GM18499 (cell line): Measurements from ENCODE around the gene MATN4.

Source experiments
- ATAC-seq: cut with Tn5 transposase; IDR thresholded peaks from one replicate; pipeline ENCODE4 v1.9.1; 2021; ENCODE audit warnings: moderate number of reproducible peaks; ENCODE audit not compliant: insufficient read depth, unreplicated experiment

The MATN4 gene

DNA sequence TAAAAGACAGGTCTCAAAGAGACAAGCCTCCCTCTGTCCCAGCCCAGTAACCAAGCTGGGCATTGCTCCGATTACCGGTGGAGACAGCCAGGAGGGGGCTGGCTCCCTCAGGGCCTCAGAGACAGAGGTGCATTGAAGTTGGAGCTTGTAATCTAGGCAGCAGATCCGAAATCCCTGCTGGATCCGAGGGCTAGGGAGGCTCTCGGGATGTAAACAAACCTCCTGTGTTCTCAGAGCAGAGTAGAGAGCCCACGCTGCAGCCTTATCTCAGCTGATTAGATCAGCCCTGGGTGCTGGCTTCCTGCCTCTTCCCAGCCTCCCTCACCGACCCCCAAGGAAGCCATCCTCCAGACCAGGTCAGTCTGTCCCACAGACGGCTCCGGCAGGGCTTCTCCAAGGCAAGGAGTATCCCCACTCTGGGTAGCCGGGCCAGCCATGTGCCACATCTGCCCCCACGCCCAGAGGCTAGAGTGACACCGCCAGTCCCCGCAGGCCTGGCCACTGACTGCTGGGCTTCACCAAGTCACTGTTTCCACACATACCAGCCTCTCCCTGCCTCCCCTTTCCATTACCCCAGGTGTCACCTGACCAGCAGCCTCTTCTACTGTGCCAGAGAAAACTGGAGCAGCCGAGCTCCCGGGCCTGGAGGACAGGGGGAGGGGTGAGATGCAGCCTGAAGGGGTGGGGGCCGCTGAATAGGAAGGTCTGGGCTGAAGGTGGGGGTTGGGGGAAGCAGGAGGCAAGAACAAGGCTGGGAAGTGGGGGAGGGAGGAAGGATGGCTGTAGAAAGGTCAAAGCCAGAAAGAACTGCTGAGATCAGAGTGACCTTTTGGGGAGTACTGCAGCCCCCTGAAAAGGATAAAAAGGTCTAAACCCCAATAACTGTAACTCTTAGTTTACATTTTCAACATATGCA, 34.1 kb upstream of the MATN4 start:
- ATAC-seq = no peak

DNA sequence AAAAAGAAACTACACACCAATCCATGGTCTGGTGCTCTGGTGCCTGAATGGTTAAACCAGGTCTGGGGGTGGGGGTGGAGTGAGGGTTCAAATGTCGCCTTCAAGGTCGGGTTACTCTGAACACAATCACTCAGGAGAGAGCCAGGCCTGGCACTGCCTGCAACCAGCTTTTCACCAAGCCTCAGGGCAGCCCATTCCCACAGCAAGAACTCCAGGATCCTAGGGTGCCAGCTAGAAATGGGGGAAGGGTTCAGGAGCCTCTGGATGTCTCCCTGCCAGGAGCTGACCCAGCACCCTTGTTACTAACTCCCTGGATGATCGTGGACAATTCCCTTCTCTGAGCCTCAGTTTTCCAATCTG, 33.5 kb upstream of the MATN4 start:
- no peak for ATAC-seq

DNA sequence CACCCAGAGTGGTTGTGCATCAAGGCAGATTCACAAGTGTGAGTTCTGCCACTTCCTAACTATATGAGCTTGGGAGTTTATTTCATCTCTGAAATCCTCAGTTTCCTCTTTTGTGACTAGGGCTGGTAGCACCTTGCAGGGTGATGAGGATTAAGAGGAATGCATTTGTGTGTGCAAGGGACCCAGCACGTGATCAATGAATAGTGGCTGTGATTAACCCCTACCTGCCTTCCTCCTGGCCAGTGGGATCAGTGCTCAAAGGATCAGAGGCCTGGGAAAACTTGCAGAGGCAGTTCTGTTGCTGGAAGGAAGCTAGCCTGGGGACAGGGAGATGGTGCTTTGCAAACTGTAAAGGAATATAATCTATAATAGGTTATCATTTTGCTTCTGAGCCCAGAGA, 32.9 kb upstream of the MATN4 start:
- no peak for ATAC-seq

DNA sequence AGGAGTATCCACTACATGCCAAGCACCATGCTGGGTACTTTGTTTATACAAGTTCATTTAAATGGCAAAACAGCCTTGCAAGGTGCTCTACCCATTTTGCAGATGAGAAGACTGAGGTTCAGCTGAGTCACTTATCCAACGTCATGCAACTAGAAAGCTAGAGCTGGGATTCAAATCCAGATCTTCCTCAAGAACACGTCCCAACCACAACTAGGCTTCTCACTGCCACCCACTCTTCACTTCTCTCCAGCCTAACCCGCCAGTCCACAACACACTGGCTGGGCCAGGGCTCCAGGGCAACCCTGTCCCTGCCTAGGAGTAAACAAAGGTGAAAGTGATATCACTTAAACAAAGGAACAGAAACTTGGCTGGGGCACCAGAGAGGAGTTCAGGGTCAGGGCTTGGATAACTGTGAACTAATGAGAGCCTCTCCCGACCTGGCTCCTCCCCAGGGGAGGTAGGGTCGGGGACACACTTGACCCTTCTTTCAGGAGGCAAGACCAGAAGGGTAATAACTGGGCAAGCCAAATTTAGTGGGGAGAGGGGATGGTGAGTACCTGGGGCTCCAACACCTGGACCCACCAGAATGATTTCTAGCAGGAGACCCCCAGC, 32.2 kb upstream of the MATN4 start:
- no peak for ATAC-seq

DNA sequence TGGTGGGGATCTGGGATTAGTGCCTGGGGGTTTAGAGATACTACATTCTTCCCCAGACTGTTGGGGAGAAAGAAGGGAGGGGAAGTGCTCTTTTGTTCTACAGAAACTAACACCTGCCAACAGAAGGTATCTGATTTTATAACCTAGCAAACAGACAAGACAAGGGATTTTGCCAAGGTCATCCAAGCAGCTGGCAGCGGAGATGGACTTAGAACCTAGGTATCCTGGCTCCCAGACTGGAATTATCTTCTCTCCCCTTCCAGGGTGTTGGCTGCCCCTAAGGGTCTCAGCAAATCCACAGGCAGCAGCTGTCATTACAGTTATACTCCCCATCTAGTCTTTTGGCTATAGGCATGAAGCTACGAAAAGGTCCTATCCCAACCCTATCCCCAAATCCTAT, 31.7 kb upstream of the MATN4 start:
- no peak for ATAC-seq

DNA sequence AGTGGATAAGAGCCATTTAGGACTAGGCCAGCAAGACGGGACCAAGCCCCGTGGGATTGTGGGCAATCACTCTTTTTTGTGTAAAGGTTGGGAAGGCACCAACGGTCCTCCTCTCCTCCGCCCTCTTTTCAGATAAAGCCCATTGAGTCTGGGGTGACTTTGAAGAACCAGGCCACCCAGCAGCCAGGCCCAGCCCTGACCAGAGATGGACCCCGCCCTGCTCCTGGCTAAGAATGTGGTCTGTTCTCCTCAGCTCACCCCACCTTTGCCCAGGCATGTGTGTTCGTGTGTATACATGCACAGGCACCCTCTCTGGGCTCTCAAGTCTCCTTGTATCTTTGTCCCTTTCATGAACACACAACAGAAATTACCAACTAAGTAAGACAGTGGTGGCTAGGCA, 31.0 kb upstream of the MATN4 start:
- ATAC-seq = no peak

DNA sequence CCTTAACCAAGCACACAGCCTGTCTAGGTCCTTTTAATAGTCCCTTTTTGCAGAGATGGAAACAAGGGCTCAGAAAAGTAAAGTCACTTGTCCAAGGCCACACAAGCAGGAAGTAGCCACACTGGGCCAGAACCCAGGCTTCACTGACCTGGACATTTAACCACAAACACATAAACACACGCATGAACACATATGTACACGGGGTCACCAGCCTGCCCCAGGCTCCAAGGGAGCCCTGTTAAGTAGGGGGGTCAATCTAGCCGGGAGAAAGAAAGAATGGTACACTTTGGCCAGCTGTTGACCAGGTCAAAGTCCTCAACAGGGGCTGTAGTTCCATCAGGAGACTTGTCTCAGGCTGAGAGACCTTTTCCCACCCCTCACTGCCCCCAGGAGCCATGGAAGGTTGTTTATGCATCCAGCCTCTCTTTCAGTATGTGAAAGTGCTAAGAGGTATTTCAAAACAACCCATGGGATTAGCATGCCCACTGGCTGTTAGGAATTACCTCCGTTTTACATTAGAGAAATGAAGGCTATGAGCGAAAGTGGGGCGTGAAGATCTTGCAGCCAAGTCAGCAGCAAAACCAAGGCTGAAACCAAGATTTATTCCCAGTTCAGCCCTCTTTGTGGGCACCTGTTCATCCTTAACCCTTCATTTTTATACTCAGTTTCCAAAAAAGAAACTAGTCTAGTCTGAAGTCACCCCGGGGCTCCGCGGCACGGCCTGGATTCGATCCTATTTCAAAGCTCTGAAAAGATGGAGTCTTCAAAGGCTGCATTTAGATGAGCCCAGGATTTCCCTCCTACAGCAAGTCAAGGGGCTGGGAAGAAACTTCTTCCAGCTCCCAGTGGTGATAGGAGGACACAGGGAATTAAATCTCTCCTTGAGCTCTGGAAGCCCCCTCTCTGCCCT, 30.3 kb upstream of the MATN4 start:
- no peak for ATAC-seq

DNA sequence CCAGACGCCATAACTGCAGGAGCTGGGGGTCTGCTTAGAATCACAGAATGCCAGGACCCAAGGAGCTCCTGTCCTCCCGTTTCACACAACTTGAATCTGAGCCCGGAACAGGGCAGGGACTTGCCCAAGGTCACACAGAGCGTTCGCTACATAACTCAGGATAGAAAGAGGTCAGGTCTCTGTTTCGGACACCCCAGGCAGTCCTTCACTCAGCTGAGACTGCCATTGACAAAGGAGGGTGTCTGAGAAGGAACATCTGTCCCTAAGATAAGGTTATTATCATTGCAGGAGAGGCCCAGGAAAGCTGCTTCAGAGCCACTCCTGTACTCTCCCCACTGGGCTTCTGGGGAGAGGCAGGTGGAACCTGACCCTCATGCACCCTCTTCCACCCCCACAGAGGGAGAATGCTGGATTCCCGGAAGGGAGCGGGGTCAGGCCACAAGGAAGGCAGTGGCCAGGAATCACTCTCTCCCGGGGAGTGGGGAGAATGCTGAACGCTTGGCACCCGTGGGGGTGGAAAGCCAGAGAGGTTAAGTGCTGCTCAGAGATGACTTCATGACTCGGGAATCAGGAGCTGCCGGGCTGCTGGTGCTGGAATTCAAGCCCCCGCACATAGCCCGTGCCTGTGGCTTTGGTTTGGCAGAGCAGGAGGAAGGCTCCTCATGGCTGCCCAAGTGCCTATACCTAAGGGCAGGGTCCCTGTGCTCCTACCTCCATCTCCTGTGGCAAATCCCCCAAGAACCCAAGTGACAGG, 29.4 kb upstream of the MATN4 start:
- no peak for ATAC-seq

DNA sequence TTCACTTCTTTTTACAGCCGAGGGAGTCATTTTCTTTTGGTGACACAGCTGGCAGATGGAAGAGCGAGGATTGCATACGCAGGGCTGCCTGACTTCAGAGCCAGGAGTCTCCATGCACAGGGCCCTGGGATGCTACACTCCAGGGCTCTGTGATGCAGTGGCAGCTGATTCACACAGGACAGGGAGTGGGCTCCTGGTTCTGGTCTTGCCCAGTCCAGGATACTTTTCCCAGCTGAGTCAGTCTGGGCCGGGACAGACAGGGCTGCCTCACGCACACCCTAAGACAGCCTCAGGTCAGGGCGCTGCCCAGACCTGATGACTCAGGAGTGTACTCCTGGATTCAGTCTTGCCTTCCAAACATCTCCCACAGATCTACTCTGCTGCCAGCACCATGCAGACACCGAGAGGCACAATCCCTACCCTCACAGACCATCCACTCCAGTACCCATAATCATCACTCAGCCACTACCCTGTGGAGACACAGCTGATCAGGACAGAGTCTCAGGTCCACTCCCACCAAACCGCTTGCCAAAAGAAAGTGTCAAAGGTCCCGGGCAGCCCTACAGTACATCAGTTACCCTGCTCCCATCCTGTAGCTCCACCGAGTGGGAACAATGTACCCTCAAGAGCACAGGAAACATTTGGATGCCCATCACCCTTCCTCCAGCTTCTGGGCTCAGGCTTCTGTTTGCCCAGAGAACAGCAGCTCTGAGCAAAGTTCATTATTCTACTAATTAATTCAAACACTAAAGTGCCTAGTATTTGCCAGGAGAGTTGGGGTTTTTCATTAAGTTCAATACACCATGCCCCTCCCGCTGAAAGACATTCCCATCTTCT, 28.6 kb upstream of the MATN4 start:
- ATAC-seq = no peak

DNA sequence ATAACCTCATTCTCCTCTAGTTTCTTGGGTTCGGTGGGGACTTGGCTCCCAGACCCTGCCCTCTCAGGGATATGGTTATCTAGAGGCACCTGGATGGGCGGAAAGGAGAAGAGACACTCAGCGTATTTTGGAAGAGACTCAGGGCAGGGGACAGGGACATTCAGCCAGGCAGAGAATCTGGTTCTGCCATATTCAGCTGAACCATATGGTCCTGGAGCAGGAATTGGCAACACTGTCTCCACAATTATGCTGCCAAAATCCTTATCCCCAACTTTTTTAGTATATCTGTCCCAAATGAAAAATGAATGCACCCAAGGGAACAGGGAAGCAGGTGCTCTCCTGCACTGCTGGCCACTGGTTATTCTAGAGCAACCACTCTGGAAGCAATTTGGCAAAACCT, 22.4 kb upstream of the MATN4 start:
- ATAC-seq = no peak

DNA sequence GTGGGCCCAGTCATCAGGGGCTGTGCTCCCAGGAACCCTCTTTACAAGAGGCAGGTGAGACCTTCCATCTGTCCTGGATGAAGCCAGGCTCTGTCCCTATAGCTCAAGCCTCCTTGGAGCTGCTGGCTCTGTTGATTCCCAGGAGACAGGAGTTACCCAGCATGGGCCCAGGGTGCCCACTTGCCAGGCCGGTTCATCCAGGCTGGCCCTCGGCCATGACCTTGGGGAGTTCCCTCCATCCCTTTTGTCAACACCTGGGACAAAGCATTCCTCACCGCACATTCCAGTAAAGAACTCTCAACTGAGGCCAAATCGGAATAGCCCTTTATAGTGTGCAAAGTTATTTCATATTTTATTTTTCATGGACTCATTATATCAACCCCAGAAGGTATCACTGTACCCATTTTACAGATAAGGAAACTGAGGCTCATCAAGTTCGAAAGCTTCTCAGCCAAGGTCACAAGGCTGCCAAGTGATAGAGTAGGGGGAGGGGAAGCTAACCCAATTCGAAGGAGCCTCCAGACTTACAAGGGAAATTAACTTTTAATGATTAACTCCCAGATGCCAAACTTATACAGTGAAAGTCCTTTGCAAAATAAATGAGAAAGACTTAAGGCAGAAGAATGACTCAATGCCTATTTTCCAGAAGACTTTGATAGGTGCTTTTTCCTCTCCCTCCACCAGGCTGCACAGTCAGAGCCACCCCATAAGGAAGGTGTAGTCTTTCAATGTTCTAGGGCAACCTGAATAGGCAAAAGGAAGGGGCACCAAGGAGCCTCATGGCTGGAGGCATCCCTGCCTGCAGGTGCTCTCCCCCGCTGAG, 21.6 kb upstream of the MATN4 start:
- ATAC-seq = no peak

DNA sequence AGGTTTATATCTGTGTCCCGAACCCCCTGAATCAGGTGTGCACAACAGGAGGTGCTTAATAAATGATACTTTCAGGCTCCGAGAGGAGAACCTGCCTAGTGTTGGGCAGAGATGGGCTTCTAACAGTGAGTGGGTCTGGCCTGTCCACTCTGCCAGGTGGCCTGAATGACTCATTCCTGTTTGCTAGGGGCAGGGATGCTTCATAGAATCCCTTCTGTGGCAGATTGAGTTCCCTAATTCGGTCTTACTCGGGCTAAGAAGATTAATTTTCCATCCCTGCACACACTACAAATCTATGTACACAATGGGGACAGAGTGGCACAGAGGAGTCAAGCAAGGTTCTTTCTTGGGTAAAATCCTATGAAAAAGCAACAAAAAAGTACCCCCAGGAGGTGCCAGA, 20.4 kb upstream of the MATN4 start:
- ATAC-seq = no peak

DNA sequence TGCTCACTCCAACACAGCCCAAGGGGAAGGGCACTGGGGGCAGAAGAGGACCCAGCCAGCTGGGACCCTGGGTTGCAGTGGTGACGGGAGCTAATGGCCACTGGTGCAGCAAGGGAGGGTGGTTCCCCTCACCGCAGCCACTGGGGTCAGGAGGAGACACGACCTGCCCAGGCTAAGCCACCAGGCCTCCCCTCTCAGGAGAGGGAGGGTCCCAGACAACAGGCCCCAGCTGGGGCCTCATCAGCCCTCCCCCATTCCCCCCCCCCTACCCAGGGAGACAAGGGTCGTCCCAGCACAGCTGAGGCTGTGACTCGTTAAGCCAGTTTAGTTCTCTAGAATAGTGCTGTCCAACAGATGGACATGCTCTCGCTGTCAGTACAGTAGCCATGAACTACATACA, 17.3 kb upstream of the MATN4 start:
- no peak for ATAC-seq

DNA sequence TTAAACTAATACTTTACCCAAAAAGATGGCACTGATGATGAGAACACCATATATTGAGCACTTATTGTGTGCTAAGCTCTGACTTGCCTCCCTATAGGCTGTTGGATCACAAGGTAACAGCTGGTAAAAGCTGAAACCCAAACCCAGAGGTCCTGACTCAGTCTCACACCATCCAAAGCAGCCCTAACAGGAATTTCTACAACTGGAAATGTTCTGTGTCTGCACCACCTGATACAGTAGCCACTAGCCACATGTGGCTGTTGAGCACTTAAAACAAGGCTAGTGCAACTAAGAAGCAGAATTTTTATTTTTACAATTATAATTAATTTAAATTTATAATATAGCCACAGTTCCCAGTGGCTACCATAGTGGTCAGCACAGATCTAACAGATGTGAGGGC, 15.6 kb upstream of the MATN4 start:
- ATAC-seq = no peak

DNA sequence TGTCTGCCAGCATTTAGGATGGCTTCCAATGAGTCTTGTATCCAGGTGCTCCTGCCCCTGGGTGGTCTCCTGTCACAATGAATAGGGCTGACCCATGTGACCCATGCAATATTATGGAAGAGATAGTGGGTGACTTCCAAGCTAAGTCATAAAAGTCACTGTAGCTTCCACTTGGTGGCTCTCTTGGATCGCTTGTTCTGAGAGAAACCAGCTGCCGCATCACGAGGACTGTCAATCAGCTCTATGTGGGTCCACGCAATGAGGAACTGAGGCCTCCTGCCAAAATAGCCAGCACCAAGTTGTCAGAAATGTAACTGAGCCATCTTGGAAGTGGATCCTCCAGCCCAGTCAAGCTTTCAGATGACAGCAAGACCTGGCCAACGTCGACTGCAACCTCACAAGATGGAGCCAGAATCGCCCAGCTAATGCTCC, 14.9 kb upstream of the MATN4 start:
- no peak for ATAC-seq

DNA sequence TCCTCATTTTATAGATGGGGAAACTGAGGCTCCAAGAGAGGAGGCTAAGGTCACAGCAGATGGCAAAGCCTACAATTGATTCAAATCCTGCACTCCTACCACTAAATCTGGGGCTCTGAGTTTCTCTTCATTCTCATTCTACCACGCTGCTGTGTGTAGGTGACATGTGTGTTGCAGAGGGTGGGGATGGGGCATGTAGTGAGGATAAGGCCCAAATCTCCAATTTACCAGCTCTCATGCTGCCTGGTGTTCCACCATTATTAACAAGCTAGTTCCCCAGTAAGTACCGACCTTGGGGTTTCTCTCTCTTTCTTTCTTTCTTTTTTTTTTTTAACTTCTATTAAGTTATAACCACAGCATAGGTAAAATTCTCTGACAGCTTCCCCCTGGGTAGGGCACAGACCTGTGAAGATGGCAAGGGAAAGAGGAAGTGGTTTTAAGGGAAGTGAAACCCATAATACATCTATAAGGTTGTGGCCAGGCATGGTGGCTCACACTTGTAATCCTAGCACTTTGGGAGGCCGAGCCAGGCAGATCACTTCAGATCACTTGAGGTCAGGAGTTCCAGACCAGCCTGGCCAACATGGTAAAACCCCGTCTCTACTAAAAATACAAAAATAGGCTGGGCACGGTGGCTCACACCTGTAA, 13.0 kb upstream of the MATN4 start:
- no peak for ATAC-seq

DNA sequence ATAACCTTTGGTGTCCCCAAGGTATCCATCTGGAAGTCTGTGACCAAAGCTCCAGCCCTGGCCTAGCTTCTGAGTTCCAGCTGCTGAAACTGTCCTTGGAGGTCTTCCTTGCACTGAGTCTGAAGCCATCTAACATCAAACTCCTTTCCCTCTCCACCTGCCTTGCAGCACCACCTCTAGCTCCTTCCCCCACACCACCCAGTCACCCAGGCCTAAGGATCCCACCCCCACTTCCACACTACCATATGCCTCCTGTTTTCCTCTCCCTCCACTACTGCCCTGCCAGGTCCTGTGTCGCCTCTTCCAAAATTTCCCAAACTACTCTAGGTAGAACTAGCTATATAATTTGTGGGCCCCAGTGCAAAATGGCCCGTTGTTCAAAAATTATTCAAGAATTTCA, 10.8 kb upstream of the MATN4 start:
- no peak for ATAC-seq

DNA sequence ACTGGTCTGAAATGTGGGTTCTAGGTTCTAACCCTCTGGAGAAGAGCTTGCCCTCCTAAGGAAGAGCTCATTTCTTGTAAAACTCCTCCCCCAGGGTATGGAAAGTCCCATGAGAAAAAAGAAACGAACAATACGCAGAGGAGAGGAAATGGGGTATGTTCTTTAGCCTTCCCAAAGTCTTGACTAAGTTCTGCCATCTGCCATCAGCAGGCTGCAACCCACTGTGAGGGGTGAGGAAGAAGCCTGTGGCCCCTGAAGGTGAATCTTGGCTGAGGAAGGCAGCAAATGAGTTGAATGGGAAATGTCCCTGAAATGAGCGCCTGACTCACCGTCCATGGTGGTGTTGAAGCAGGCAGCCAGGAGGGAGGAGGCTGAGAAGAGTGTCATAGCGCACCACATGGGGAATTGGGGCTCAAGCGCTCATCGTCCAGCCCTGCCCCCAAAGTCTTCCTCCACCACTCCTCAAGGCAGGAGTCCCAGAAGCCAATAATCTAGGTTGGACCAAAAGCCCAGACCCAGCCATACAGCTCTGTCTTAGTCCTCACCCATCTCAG, 10.4 kb upstream of the MATN4 start:
- ATAC-seq = no peak
